SK-N-SH treated with all-trans-retinoic acid at 6 μM for 48 hours (cell line): Measurements from ENCODE around the gene FXYD4.
A peak's percentile ranks its signal among the peaks of the same experiment; 100 is the strongest.
"Not testable (repeated sequence)": the region's sequence is repeated elsewhere in the genome, so short reads cannot be mapped to it uniquely, and the experiment has no call there.

Source experiments
- ATAC-seq: fragments of 200-7000 bp; cut with Tn5 transposase; 3 replicates; pipeline ENCODE4 v1.9.1; 2020; ENCODE audit warnings: mild to moderate bottlenecking, moderate library complexity
- ARNTL ChIP-seq: fragments of 450-650 bp; formaldehyde crosslinking; IDR thresholded peaks from 2 replicates; pipeline ENCODE4 v1.5.0; 2020; ENCODE audit warnings: low read depth, mild to moderate bottlenecking, moderate library complexity, borderline replicate concordance
- CSDC2 ChIP-seq: fragments of 250-450 bp; sonication (Bioruptor Pico); IDR thresholded peaks from 2 replicates; pipeline ENCODE4 v1.5.0; 2020; ENCODE audit warnings: mild to moderate bottlenecking, moderate library complexity
- ESRRG ChIP-seq: fragments of 250-450 bp; sonication (Bioruptor Pico); IDR thresholded peaks from 2 replicates; pipeline ENCODE4 v1.6.1; 2021; ENCODE audit warnings: mild to moderate bottlenecking
- GLIS3 ChIP-seq: fragments of 250-450 bp; sonication (Bioruptor Pico); IDR thresholded peaks from 2 replicates; pipeline ENCODE4 v1.5.0; 2020; ENCODE audit warnings: mild to moderate bottlenecking, moderate library complexity
- ISL1 ChIP-seq: fragments of 250-450 bp; sonication (Bioruptor Pico); IDR thresholded peaks from 2 replicates; pipeline ENCODE4 v2.1.2; 2022; ENCODE audit warnings: mild to moderate bottlenecking, moderate library complexity
- OSR1 ChIP-seq: fragments of 250-450 bp; sonication (Bioruptor Pico); IDR thresholded peaks from 2 replicates; pipeline ENCODE4 v1.8.0; 2022; ENCODE audit warnings: moderate library complexity, mild to moderate bottlenecking, inconsistent platforms
- PPARA ChIP-seq: fragments of 250-450 bp; sonication (Bioruptor Pico); IDR thresholded peaks from 2 replicates; pipeline ENCODE4 v1.5.0; 2020; ENCODE audit warnings: mild to moderate bottlenecking, borderline replicate concordance
- RARB ChIP-seq: fragments of 250-450 bp; sonication (Bioruptor Pico); IDR thresholded peaks from 2 replicates; pipeline ENCODE4 v1.8.0; 2021; ENCODE audit warnings: mild to moderate bottlenecking, moderate library complexity
- SNAI2 ChIP-seq: fragments of 250-450 bp; sonication (Bioruptor Pico); IDR thresholded peaks from 2 replicates; pipeline ENCODE4 v1.5.0; 2020; ENCODE audit warnings: mild to moderate bottlenecking, moderate library complexity
- TCF4 ChIP-seq: fragments of 250-450 bp; sonication (Bioruptor Pico); IDR thresholded peaks from 2 replicates; pipeline ENCODE4 v1.8.0; 2021; ENCODE audit warnings: mild to moderate bottlenecking, moderate library complexity, borderline replicate concordance
- TOX ChIP-seq: fragments of 250-450 bp; sonication (Bioruptor Pico); IDR thresholded peaks from 2 replicates; pipeline ENCODE4 v1.8.0; 2021; ENCODE audit warnings: mild to moderate bottlenecking, moderate library complexity, borderline replicate concordance
- ZFP3 ChIP-seq: fragments of 250-450 bp; sonication (Bioruptor Pico); IDR thresholded peaks from 2 replicates; pipeline ENCODE4 v1.5.0; 2020; ENCODE audit warnings: mild to moderate bottlenecking, moderate library complexity
- ZFP30 ChIP-seq: fragments of 450-650 bp; formaldehyde crosslinking; IDR thresholded peaks from 2 replicates; pipeline ENCODE4 v1.5.0; 2022; ENCODE audit warnings: mild to moderate bottlenecking, moderate library complexity
- ZNF565 ChIP-seq: fragments of 450-650 bp; formaldehyde crosslinking; conservative IDR thresholded peaks from 2 replicates; pipeline ENCODE4 v1.5.0; 2020; ENCODE audit warnings: low read depth, mild to moderate bottlenecking, moderate library complexity
- ZNF70 ChIP-seq: fragments of 450-650 bp; formaldehyde crosslinking; IDR thresholded peaks from 2 replicates; pipeline ENCODE4 v1.5.0; 2020; ENCODE audit warnings: mild to moderate bottlenecking, moderate library complexity
- ZNF8 ChIP-seq: fragments of 450-650 bp; formaldehyde crosslinking; IDR thresholded peaks from 2 replicates; pipeline ENCODE4 v1.5.0; 2020; ENCODE audit warnings: mild to moderate bottlenecking, moderate library complexity
- TF ChIP-seq, protein P1 (sequence below): fragments of 250-450 bp; sonication (Bioruptor Pico); IDR thresholded peaks from 2 replicates; pipeline ENCODE4 v1.8.0; 2020; ENCODE audit warnings: mild to moderate bottlenecking, moderate library complexity, borderline replicate concordance
- TF ChIP-seq, protein P2 (sequence below): fragments of 250-450 bp; sonication (Bioruptor Pico); IDR thresholded peaks from 2 replicates; pipeline ENCODE4 v1.5.1; 2021; ENCODE audit warnings: mild to moderate bottlenecking, moderate library complexity
- TF ChIP-seq, protein P3 (sequence below): fragments of 250-450 bp; sonication (Bioruptor Pico); IDR thresholded peaks from 2 replicates; pipeline ENCODE4 v1.5.1; 2020; ENCODE audit warnings: low read depth, mild to moderate bottlenecking, moderate library complexity
- TF ChIP-seq, protein P4 (sequence below): fragments of 250-450 bp; sonication (Bioruptor Pico); IDR thresholded peaks from 2 replicates; pipeline ENCODE4 v1.5.0; 2020; ENCODE audit warnings: mild to moderate bottlenecking, moderate library complexity
- TF ChIP-seq, protein P5 (sequence below): fragments of 250-450 bp; sonication (Bioruptor Pico); IDR thresholded peaks from 2 replicates; pipeline ENCODE4 v1.8.0; 2021; ENCODE audit warnings: low read depth, mild to moderate bottlenecking, moderate library complexity, borderline replicate concordance

FXYD4 gene

DNA sequence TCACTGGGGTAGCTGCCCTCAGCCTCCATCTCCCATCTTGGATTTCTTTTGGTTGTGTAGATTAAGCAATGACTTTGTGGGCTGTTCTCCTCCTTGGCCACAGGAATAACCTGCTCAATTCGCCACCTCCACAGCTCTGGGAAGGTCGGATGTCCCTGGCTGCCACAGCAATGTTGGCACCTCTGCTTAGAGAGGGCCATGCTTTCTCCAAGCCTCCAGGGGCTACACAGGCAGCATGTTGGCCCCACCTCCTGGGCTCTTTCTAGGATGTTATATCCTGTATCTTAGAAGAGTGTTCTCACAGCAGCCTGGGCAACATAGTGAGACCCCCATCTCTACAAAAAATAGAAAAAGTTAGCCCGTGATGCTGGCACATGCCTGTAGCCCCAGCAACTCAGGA, 35.4 kb upstream of the FXYD4 start:
- TF ChIP-seq, protein P1, sequence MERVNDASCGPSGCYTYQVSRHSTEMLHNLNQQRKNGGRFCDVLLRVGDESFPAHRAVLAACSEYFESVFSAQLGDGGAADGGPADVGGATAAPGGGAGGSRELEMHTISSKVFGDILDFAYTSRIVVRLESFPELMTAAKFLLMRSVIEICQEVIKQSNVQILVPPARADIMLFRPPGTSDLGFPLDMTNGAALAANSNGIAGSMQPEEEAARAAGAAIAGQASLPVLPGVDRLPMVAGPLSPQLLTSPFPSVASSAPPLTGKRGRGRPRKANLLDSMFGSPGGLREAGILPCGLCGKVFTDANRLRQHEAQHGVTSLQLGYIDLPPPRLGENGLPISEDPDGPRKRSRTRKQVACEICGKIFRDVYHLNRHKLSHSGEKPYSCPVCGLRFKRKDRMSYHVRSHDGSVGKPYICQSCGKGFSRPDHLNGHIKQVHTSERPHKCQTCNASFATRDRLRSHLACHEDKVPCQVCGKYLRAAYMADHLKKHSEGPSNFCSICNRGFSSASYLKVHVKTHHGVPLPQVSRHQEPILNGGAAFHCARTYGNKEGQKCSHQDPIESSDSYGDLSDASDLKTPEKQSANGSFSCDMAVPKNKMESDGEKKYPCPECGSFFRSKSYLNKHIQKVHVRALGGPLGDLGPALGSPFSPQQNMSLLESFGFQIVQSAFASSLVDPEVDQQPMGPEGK, result no peak
- TF ChIP-seq SNAI2 (CRISPR knock-in tag), result no peak
- TF ChIP-seq, all 23 proteins: peak for 0
- ATAC-seq, result no peak

DNA sequence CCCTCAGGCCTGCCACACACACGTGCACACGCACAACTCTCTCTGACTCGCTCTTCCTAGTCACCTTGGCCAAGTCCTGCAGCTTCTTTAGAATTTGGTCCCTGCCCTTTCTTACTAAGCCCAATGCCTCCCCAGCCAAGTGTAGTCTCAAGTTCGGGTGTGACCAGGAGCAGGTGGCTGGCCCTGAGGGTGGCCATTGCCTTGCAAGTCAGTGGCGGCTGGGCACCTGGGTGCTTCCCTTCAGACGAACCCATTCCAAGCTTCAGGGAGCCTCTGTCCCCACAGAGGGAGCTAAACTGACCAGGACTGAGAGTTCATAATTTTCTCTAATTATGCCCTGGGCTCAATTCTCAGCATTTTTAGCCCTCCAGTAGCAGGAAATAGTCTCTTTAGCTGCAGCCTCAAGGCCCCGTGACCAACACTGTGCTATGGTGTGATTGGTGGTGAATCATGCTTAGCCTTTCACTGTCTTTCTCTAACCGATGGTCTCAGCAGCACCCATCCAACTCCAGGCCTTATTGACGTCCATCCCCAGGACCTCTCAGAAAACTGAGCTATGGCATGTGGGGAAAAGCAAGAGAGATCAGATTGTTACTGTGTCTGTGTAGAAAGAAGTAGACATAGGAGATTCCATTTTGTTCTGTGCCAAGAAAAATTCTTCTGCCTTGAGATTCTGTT, 34.7 kb upstream of the FXYD4 start:
- ATAC-seq, result no peak
- TF ChIP-seq ZFP30, result no peak

DNA sequence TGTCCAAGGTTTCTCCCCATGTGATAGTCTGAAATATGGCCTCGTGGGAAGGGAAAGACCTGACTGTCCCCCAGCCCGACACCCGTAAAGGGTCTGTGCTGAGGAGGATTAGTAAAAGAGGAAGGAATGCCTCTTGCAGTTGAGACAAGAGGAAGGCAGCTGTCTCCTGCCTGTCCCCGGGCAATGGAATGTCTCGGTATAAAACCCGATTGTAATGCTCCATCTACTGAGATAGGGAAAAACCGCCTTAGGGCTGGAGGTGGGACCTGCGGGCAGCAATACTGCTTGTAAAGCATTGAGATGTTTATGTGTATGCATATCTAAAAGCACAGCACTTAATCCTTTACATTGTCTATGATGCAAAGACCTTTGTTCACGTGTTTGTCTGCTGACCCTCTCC, 33.9 kb upstream of the FXYD4 start:
- ATAC-seq, result not testable (repeated sequence)

DNA sequence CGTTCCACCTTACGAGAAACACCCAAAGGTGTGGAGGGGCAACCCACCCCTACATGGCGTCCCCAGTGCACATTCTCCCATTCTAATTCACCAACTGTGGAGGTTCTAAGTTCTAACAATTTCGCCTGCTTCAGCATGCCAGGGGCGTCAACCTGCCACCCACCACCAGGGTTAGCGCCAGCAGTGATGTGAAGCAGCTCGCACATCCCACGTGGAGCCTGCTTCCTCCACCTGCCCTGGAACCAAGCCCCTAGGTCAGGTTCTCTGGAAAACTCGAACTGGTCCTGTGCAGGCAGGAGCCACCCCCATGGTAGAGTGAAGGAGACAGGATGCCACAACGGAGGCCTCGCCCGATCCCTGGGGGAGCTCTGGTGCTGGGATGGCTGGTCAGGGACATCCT, 33.3 kb upstream of the FXYD4 start:
- no peak for ATAC-seq
- TF ChIP-seq SNAI2 (CRISPR knock-in tag) (no peak), RARB (CRISPR knock-in tag) (no peak), CSDC2 (CRISPR knock-in tag) (no peak), ESRRG (CRISPR knock-in tag) (no peak), ZNF8 (CRISPR knock-in tag) (no peak), ISL1 (CRISPR knock-in tag) (no peak), TOX (CRISPR knock-in tag) (no peak), TCF4 (CRISPR knock-in tag) (no peak), PPARA (CRISPR knock-in tag) (no peak), ZFP3 (CRISPR knock-in tag) (no peak), OSR1 (CRISPR knock-in tag) (no peak)
- TF ChIP-seq, protein P2, sequence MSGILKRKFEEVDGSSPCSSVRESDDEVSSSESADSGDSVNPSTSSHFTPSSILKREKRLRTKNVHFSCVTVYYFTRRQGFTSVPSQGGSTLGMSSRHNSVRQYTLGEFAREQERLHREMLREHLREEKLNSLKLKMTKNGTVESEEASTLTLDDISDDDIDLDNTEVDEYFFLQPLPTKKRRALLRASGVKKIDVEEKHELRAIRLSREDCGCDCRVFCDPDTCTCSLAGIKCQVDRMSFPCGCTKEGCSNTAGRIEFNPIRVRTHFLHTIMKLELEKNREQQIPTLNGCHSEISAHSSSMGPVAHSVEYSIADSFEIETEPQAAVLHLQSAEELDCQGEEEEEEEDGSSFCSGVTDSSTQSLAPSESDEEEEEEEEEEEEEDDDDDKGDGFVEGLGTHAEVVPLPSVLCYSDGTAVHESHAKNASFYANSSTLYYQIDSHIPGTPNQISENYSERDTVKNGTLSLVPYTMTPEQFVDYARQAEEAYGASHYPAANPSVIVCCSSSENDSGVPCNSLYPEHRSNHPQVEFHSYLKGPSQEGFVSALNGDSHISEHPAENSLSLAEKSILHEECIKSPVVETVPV, result no peak
- TF ChIP-seq, protein P3, sequence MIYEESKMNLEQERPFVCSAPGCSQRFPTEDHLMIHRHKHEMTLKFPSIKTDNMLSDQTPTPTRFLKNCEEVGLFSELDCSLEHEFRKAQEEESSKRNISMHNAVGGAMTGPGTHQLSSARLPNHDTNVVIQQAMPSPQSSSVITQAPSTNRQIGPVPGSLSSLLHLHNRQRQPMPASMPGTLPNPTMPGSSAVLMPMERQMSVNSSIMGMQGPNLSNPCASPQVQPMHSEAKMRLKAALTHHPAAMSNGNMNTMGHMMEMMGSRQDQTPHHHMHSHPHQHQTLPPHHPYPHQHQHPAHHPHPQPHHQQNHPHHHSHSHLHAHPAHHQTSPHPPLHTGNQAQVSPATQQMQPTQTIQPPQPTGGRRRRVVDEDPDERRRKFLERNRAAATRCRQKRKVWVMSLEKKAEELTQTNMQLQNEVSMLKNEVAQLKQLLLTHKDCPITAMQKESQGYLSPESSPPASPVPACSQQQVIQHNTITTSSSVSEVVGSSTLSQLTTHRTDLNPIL (CRISPR knock-in tag), result no peak

DNA sequence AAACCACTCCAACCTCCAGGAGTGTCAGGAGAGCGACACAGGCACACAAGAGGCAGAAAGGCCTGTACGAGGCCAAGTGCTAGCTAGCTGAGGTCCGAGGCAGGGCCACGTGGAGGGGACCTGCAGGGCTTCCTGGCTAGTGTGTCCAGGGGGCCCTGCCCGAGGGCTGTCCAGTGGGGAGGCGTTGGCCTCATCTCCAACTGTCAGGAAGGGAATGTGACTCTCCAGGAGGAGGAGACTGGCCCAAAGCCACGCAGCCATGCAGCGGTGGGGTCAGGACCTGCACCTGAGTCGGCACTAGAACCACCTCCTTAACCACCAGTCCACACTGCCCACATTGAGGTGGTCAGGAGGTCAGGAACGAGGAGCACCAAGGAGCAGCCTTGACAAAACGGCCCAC, 32.3 kb upstream of the FXYD4 start:
- ATAC-seq, result peak; percentile 24; the same call in 1 of the 3 replicates
- TF ChIP-seq ZNF565, result no peak
- TF ChIP-seq, protein P2, result no peak
- TF ChIP-seq, protein P1, result no peak
- TF ChIP-seq, protein P4, sequence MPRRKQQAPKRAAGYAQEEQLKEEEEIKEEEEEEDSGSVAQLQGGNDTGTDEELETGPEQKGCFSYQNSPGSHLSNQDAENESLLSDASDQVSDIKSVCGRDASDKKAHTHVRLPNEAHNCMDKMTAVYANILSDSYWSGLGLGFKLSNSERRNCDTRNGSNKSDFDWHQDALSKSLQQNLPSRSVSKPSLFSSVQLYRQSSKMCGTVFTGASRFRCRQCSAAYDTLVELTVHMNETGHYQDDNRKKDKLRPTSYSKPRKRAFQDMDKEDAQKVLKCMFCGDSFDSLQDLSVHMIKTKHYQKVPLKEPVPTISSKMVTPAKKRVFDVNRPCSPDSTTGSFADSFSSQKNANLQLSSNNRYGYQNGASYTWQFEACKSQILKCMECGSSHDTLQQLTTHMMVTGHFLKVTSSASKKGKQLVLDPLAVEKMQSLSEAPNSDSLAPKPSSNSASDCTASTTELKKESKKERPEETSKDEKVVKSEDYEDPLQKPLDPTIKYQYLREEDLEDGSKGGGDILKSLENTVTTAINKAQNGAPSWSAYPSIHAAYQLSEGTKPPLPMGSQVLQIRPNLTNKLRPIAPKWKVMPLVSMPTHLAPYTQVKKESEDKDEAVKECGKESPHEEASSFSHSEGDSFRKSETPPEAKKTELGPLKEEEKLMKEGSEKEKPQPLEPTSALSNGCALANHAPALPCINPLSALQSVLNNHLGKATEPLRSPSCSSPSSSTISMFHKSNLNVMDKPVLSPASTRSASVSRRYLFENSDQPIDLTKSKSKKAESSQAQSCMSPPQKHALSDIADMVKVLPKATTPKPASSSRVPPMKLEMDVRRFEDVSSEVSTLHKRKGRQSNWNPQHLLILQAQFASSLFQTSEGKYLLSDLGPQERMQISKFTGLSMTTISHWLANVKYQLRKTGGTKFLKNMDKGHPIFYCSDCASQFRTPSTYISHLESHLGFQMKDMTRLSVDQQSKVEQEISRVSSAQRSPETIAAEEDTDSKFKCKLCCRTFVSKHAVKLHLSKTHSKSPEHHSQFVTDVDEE, result no peak
- TF ChIP-seq GLIS3 (CRISPR knock-in tag), result no peak
- TF ChIP-seq ZNF70 (CRISPR knock-in tag), result no peak
- TF ChIP-seq SNAI2 (CRISPR knock-in tag), result no peak
- TF ChIP-seq, protein P5, sequence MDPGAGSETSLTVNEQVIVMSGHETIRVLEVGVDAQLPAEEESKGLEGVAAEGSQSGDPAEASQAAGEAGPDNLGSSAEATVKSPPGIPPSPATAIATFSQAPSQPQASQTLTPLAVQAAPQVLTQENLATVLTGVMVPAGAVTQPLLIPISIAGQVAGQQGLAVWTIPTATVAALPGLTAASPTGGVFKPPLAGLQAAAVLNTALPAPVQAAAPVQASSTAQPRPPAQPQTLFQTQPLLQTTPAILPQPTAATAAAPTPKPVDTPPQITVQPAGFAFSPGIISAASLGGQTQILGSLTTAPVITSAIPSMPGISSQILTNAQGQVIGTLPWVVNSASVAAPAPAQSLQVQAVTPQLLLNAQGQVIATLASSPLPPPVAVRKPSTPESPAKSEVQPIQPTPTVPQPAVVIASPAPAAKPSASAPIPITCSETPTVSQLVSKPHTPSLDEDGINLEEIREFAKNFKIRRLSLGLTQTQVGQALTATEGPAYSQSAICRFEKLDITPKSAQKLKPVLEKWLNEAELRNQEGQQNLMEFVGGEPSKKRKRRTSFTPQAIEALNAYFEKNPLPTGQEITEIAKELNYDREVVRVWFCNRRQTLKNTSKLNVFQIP (CRISPR knock-in tag), result no peak
- no peak for TF ChIP-seq ZNF8 (CRISPR knock-in tag)
- no peak for TF ChIP-seq ZFP30
- no peak for TF ChIP-seq ESRRG (CRISPR knock-in tag)
- no peak for TF ChIP-seq TCF4 (CRISPR knock-in tag)
- no peak for TF ChIP-seq ARNTL (CRISPR knock-in tag)
